ENCODE results near the gene AGAP3. TPM values are rescaled to one million over a fixed set of nuclear protein-coding genes. Genes with fewer than 3 reads are reported as not detected.

Gene AGAP3
- total and polyA plus RNA-seq, 2 donors (not counting 1 experiment from before 2014, with no cell fraction given) = 21.1 to 22.3 TPM

DNA sequence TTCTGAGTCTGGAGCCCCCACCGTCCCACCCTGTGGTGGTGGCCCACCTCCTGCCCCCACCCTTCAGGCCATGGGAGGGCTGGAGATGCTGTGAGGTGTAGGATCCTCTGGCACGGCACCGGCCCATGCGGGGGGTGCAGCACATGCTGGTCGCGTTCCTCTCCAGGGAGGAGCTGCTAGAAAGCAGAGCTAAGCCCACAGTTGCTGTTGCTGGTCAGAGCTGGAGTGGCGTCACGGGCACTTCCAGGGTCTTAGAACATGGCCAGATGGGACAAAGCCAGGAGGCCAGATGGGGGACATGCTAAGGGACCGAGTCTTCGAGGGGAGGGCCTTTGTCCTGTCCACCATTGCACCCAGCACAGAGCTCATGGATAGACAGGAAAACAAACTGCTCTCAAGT, 21.6 kb downstream of the AGAP3 start:
- POLR2A ChIA-PET = no interaction called here
- H3K27ac Mint-ChIP-seq = no peak overlapping the region
- no peak overlapping the region for H3K27ac ChIP-seq (ENCODE audit: low read length in 2 of 2)
- H3K4me1 ChIP-seq (ENCODE audit: control insufficient read depth in 2 of 2, insufficient read depth in 2 of 2, low read length in 2 of 2) = peaks cover 0 to 6% of the 10 kb centered on the region in 2 donors
- H3K4me3 ChIP-seq (ENCODE audit: control extremely low read depth in 1 of 5, extremely low read depth in 1 of 5, insufficient read depth in 1 of 5, low read depth in 2 of 5, low read length in 4 of 5) = no peak overlapping the region
- no peak for DNase-seq
- H3K27me3 ChIP-seq (replicated peaks in 1 of 4; ENCODE audit: control extremely low read depth in 1 of 4, control insufficient read depth in 3 of 4, insufficient read depth in 4 of 4, low read length in 3 of 4) = peaks cover 0 to 13% (median 4%) of the 10 kb centered on the region in 4 experiments
- no peaks in the 10 kb centered on the region for H3K36me3 ChIP-seq (replicated peaks in 1 of 2; ENCODE audit: control extremely low read depth in 1 of 2, control insufficient read depth in 1 of 2, extremely low read depth in 1 of 2, insufficient read depth in 2 of 2, low read length in 1 of 2)
- H3K4me1 Mint-ChIP-seq = no peaks in the 10 kb centered on the region
- no peak overlapping the region for H3K9ac ChIP-seq (ENCODE audit: low read length)
- no peak overlapping the region for H2AFZ ChIP-seq (ENCODE audit: insufficient read depth, low read depth, low read length, poor library complexity, severe bottlenecking)
- 99% methylated on average over 10 of the region's 10 CpGs for WGBS (ENCODE audit: insufficient coverage)
- CTCF ChIA-PET = interaction anchor here (0.7 to 6.9 kb wide), 6 partner anchors 10 to 1641 kb away, joined by 4 to 44 read pairs (median 6); no protein-coding TSS in a partner anchor
- peaks cover 6% of the 10 kb centered on the region for H4K20me1 ChIP-seq (ENCODE audit: control insufficient read depth, insufficient read depth, low read length, poor library complexity, severe bottlenecking)
- H3K9me3 ChIP-seq (ENCODE audit: control extremely low read depth in 1 of 3, control insufficient read depth in 2 of 3, insufficient read depth in 1 of 3, low read length in 2 of 3) = no peaks in the 10 kb centered on the region
- H3K4me3 Mint-ChIP-seq = no peak overlapping the region
- no peak for ATAC-seq (ENCODE audit: low read depth)
- H3K79me2 ChIP-seq (ENCODE audit: control insufficient read depth, insufficient read depth, low read length) = no peaks in the 10 kb centered on the region
- no peaks in the 10 kb centered on the region for H3K9me3 Mint-ChIP-seq (ENCODE audit: insufficient read depth)
- H3K27me3 Mint-ChIP-seq = peaks cover 14% of the 10 kb centered on the region
- H3K4me2 ChIP-seq (replicated peaks; ENCODE audit: low read depth, low read length, poor library complexity, severe bottlenecking) = no peak overlapping the region
- TF ChIP-seq, protein P1, sequence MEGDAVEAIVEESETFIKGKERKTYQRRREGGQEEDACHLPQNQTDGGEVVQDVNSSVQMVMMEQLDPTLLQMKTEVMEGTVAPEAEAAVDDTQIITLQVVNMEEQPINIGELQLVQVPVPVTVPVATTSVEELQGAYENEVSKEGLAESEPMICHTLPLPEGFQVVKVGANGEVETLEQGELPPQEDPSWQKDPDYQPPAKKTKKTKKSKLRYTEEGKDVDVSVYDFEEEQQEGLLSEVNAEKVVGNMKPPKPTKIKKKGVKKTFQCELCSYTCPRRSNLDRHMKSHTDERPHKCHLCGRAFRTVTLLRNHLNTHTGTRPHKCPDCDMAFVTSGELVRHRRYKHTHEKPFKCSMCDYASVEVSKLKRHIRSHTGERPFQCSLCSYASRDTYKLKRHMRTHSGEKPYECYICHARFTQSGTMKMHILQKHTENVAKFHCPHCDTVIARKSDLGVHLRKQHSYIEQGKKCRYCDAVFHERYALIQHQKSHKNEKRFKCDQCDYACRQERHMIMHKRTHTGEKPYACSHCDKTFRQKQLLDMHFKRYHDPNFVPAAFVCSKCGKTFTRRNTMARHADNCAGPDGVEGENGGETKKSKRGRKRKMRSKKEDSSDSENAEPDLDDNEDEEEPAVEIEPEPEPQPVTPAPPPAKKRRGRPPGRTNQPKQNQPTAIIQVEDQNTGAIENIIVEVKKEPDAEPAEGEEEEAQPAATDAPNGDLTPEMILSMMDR (IDR thresholded peaks at IDR 0.05) = no peak
- no peak for TF ChIP-seq EZH2 (IDR thresholded peaks at IDR 0.05; ENCODE audit: borderline replicate concordance, insufficient read depth, low read depth, low read length, poor library complexity, severe bottlenecking)
- intact Hi-C loops (cut with micrococcal nuclease) = no loop called here

DNA sequence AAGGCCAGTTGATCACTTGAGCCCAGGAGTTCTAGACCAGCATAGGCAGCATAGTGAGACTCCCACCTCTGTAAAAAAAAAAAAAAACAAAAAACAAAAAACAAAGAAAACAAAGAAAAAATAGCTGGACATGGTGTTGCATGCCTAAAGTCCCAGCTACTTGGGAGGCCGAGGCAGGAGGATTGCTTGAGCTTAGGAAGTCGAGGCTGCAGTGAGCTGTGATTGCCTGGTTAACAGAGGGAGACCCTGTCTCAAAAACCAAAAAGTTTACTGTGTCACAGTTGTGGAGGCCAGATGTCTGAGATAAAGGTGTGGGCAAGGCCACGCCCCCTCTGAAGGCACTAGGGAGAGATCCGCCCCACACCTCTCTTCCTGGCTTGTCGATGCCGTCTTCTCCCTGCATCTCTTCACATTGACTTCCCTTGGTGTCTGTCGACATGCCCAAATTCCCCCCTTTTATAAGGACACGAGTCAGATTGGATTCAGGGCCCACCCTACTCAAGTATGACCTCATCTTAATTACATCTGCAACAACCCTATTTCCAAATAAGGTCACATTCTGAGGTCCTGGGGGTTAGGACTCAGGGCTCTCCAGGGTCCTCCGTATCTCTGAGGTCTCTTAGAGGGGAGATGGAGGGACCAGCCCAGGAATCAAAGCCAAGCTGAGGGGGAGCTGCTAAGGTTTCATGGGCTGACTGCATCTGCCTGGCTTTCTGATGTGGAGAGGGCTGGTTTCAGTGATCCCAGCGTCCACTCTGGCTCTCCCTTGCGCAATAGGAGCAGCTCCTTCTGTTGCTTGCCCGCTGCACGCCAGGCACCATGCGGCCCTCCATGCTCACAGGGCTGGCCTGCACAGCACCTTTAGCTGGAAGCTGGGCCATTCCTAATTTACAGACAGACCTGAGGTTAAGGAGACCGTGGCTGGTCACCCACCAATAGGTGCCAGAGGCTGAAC, 23.1 kb downstream of the AGAP3 start:
- H3K9ac ChIP-seq (ENCODE audit: low read length) = no peak overlapping the region
- TF ChIP-seq, protein P1 (IDR thresholded peaks at IDR 0.05) = no peak
- TF ChIP-seq EZH2 (IDR thresholded peaks at IDR 0.05; ENCODE audit: borderline replicate concordance, insufficient read depth, low read depth, low read length, poor library complexity, severe bottlenecking) = no peak
- ChIA-PET CTCF (interaction anchor here (1.0 to 6.9 kb wide), 9 partner anchors 8 to 212 kb away, joined by 3 to 44 read pairs (median 6); no protein-coding TSS in a partner anchor), POLR2A (no interaction called here)
- H2AFZ ChIP-seq (ENCODE audit: insufficient read depth, low read depth, low read length, poor library complexity, severe bottlenecking) = no peak overlapping the region
- H4K20me1 ChIP-seq (ENCODE audit: control insufficient read depth, insufficient read depth, low read length, poor library complexity, severe bottlenecking) = peaks cover 6% of the 10 kb centered on the region
- no peak overlapping the region for H3K4me3 ChIP-seq (ENCODE audit: control extremely low read depth in 1 of 5, extremely low read depth in 1 of 5, insufficient read depth in 1 of 5, low read depth in 2 of 5, low read length in 4 of 5)
- H3K4me2 ChIP-seq (replicated peaks; ENCODE audit: low read depth, low read length, poor library complexity, severe bottlenecking) = no peak overlapping the region
- ATAC-seq (ENCODE audit: low read depth) = no peak
- Mint-ChIP-seq H3K4me3 (no peak overlapping the region), H3K27ac (no peak overlapping the region), H3K27me3 (peaks cover 18% of the 10 kb centered on the region), H3K4me1 (no peaks in the 10 kb centered on the region), H3K9me3 (ENCODE audit: insufficient read depth) (no peaks in the 10 kb centered on the region)
- no peak overlapping the region for H3K27ac ChIP-seq (ENCODE audit: low read length in 2 of 2)
- H3K27me3 ChIP-seq (replicated peaks in 1 of 4; ENCODE audit: control extremely low read depth in 1 of 4, control insufficient read depth in 3 of 4, insufficient read depth in 4 of 4, low read length in 3 of 4) = peaks cover 0 to 24% (median 8%) of the 10 kb centered on the region in 4 experiments
- intact Hi-C loops (cut with micrococcal nuclease) = no loop called here
- no peaks in the 10 kb centered on the region for H3K9me3 ChIP-seq (ENCODE audit: control extremely low read depth in 1 of 3, control insufficient read depth in 2 of 3, insufficient read depth in 1 of 3, low read length in 2 of 3)
- WGBS (ENCODE audit: insufficient coverage) = 92% methylated on average over 14 of the region's 15 CpGs
- H3K79me2 ChIP-seq (ENCODE audit: control insufficient read depth, insufficient read depth, low read length) = no peaks in the 10 kb centered on the region
- H3K36me3 ChIP-seq (replicated peaks in 1 of 2; ENCODE audit: control extremely low read depth in 1 of 2, control insufficient read depth in 1 of 2, extremely low read depth in 1 of 2, insufficient read depth in 2 of 2, low read length in 1 of 2) = no peaks in the 10 kb centered on the region
- peaks cover 0 to 6% of the 10 kb centered on the region in 2 donors for H3K4me1 ChIP-seq (ENCODE audit: control insufficient read depth in 2 of 2, insufficient read depth in 2 of 2, low read length in 2 of 2)
- DNase-seq = no peak
